Heart right ventricle (tissue), 16 donors: Measurements from ENCODE around the gene SDSL. TPM values are rescaled to one million over a fixed set of nuclear protein-coding genes. Genes with fewer than 3 reads are reported as not detected.

Source experiments
- ATAC-seq, 8 donors: fragments of 200-7000 bp; cut with Tn5 transposase; one replicate each; pipeline ENCODE4 v1.9.1; 2020; ENCODE audit warnings: mild to moderate bottlenecking in 8 of 8, moderate library complexity in 8 of 8, moderate number of reproducible peaks in 1 of 8
- DNase-seq, 2 donors: peaks; one replicate each; pipeline ENCODE4 v3.0.0-alpha.2; 2020
- H3K27ac ChIP-seq, 10 donors: fragments of 200-600 bp; sonication (generic) in 2 of 10; one replicate each; pipeline versions ENCODE4 v1.5.0 to v1.8.0; 2020 to 2022; ENCODE audit warnings: mild to moderate bottlenecking in 3 of 10
- H3K27me3 ChIP-seq, 7 donors: fragments of 200-600 bp; one replicate each; pipeline ENCODE4 v1.8.0; 2021 to 2022; ENCODE audit warnings: mild to moderate bottlenecking in 2 of 7
- H3K36me3 ChIP-seq, 9 donors: fragments of 200-600 bp; sonication (generic) in 1 of 9; one replicate each; pipeline versions ENCODE4 v1.5.0 to v1.8.0; 2020 to 2022; ENCODE audit warnings: mild to moderate bottlenecking in 2 of 9
- H3K4me1 ChIP-seq, 9 donors: fragments of 200-600 bp; sonication (generic) in 1 of 9; one replicate each; pipeline versions ENCODE4 v1.5.0 to v1.8.0; 2020 to 2022; ENCODE audit warnings: mild to moderate bottlenecking in 4 of 9
- H3K4me3 ChIP-seq, 10 donors: fragments of 200-600 bp; sonication (generic) in 2 of 10; one replicate each; pipeline versions ENCODE4 v1.5.0 to v1.8.0; 2020 to 2022; ENCODE audit warnings: mild to moderate bottlenecking in 7 of 10, moderate library complexity in 2 of 10
- H3K9me3 ChIP-seq, 11 donors: fragments of 200-600 bp in 10 of 11; sonication (generic) in 2 of 11; one replicate each; pipeline versions ENCODE4 v1.5.0 to v1.8.0; 2013 to 2022; ENCODE audit warnings: mild to moderate bottlenecking in 2 of 11, control low read depth in 1 of 11, moderate library complexity in 1 of 11
- WGBS, 2 donors: extraction: QIAGEN DNeasy Blood & Tissue Kit; methylation state at CpG; one replicate each; pipeline ENCODE4 v1.1.7; 2013; ENCODE audit warnings: inconsistent platforms in 1 of 2; 5-methylcytosine and 5-hydroxymethylcytosine counted together
- intact Hi-C, 10 donors: fragments of 100-400 bp; cut with DNase I; formaldehyde crosslinking; loops; one replicate each; pipeline versions ENCODE4 v1.11.1 to v1.14.2; 2022
- polyA plus RNA-seq, 2 donors: library from polyadenylated mRNA; stranded (reverse); fragments of 200-250 nt; gene quantifications; one replicate each; pipeline ENCODE4 v1.2.3, GENCODE V29; 2013
- total RNA-seq, 10 donors: library from RNA; stranded (reverse); fragmentation: NEBNext Ultra II Directional in 3 of 10; extraction: Animal tissue kit (Norgen Biotek cat#: 25700) in 3 of 10; gene quantifications; one replicate each; pipeline versions ENCODE4 v1.2.1 to v1.2.4, GENCODE V29; 2021 to 2023
- TF ChIP-seq, protein P1 (sequence below), 9 donors: fragments of 200-600 bp; sonication (generic) in 2 of 9; IDR thresholded peaks; one replicate each; pipeline versions ENCODE4 v1.5.0 to v1.8.0; 2021 to 2022; ENCODE audit warnings: antibody characterized with exemption in 9 of 9, mild to moderate bottlenecking in 5 of 9, moderate library complexity in 1 of 9
- donor health status: Arrhythmogenic right ventricular cardiomyopathy.
- donor health status: ischemic (EF 13 %, LVEDD 7.1; RV severe dilation, severe dysfunction).
- donor health status: healthy with polysubstance abuse.
- donor health status: DM: no; HTN: yes; CAD: no.
- donor health status: DM: no; HTN: no; CAD: no.
- donor health status: ischemic (EF 25% LVEDD 6.9; RV normal size, moderate dysfunction).
- donor health status: ischemic (EF 25% LVEDD 5.7; RV mildly dilated, moderate dysfunction).
- donor health status: healthy.
- donor health status: DM: yes; HTN: yes; CAD: no.
- donor health status: Ischemic cardiomyopathy.
- donor health status: ischemic (EF 35%, LVEDD 5.7; RV mildly dilated, moderate dysfunction).
- donor health status: nonischemic (EF 11% LVEDD 7.7; RV severe dilation, severe dysfunction).
- donor health status: DM: yes; HTN: yes; CAD: no.
- donor health status: PGD.
- donor health status: ischemic (EF 29% LVEDD 5.4; RV normal size, mild dysfunction).
- donor health status: nonischemic (EF 23%, LVEDD 6.1; RV moderate dilation, normal function).

Gene SDSL
- total and polyA plus RNA-seq, 12 donors: 2.0 to 23.4 (median 13.8) TPM

DNA sequence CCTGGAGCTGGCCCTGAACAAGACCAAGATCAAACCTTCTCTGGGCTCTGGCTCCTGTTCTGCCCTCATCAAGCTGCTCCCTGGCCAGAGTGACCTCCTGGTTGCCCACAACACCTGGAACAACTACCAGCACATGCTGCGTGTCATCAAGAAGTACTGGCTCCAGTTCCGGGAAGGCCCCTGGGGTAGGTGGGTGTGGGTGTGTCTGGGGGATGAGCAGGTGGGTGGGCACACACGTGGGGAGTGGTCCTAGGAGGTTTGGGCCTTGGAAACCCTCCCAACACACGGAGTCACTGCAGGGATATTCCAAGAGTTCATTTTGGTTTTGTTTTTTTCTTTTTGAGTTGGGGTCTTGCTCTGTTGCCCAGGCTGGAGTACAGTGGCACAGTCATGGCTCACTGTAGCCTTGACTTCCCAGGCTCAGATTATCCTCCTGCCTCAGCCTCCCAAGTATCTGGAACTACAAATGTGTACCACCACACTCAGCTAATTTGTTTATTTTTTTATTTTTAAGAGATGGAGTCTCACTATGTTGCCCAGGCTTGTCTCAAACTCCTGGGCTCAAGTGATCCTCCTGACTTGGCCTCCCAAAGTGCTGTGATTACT, 47.3 kb upstream of the SDSL start:
- Histone ChIP-seq H3K27ac (no peak overlapping the region), H3K27me3 (no peaks in the 10 kb centered on the region), H3K4me1 (no peaks in the 10 kb centered on the region), H3K36me3 (peaks cover 0 to 92% (median 42%) of the 10 kb centered on the region in 9 donors), H3K4me3 (no peak overlapping the region), H3K9me3 (peaks cover 0 to 8% (median 0%) of the 10 kb centered on the region in 11 donors)
- intact Hi-C loops: loop anchor here in 1 of 10 donors (5.0 kb wide), 1 partner anchor 73 kb away; no protein-coding TSS in a partner anchor
- ATAC-seq (no peak), DNase-seq (no peak)
- 91 to 94% methylated on average over 4 of the region's 4 CpGs for WGBS, 2 donors
- TF ChIP-seq, protein P1, sequence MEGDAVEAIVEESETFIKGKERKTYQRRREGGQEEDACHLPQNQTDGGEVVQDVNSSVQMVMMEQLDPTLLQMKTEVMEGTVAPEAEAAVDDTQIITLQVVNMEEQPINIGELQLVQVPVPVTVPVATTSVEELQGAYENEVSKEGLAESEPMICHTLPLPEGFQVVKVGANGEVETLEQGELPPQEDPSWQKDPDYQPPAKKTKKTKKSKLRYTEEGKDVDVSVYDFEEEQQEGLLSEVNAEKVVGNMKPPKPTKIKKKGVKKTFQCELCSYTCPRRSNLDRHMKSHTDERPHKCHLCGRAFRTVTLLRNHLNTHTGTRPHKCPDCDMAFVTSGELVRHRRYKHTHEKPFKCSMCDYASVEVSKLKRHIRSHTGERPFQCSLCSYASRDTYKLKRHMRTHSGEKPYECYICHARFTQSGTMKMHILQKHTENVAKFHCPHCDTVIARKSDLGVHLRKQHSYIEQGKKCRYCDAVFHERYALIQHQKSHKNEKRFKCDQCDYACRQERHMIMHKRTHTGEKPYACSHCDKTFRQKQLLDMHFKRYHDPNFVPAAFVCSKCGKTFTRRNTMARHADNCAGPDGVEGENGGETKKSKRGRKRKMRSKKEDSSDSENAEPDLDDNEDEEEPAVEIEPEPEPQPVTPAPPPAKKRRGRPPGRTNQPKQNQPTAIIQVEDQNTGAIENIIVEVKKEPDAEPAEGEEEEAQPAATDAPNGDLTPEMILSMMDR (IDR thresholded peaks at IDR 0.05): no peak

DNA sequence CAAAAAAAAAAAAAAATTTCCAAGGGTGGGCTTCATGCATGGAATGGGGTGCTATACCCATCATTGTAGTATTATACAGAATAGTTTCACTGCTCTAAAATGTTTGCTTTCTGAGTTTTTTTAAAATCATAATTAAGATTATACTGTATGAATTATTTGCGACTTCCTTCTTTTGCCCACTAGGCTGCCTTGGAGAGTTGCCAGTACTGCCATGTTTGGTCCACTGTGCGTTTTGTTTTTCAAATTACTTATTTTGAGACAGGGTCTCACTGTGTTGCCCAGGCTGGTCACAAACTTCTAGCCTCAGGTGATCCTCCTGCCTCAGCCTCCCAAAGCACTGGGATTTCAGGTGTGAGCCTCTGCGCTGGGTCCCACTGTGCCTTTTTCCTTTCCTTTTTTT, 43.9 kb upstream of the SDSL start:
- H3K9me3 ChIP-seq: peaks cover 0 to 8% (median 0%) of the 10 kb centered on the region in 11 donors
- intact Hi-C loops: loop anchor here in 1 of 10 donors (5.0 kb wide), 1 partner anchor 76 kb away; no protein-coding TSS in a partner anchor
- ATAC-seq (no peak), DNase-seq (no peak)
- TF ChIP-seq, protein P1 (IDR thresholded peaks at IDR 0.05): no peak
- no peaks in the 10 kb centered on the region for H3K27me3 ChIP-seq
- H3K4me3 ChIP-seq: no peak overlapping the region
- no peak overlapping the region for H3K27ac ChIP-seq
- no peaks in the 10 kb centered on the region for H3K4me1 ChIP-seq
- WGBS, 2 donors: 90 to 92% methylated on average over 3 of the region's 3 CpGs
- H3K36me3 ChIP-seq: peaks cover 0 to 95% (median 55%) of the 10 kb centered on the region in 9 donors

DNA sequence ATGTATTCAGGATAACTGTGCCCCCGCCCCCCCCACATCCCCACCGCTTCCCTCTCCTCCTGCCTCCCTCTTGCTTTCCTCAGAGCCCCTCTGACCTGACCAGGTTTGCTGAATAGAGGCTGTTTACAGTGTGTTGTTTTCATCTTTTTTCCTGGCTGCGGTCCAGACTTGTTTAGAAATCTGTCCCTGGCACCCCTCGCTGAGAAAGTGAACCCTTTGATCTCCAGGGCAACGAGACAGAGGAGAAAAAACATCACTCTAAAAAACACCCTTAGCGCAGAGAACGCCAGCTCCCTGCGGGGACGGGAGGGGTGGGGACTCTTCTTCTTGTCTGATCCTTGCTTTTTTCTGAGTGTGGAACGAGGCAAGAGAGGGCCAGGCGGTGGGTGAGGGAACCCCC, 41.0 kb upstream of the SDSL start:
- TF ChIP-seq, protein P1 (IDR thresholded peaks at IDR 0.05): no peak
- no peaks in the 10 kb centered on the region for H3K4me1 ChIP-seq
- H3K27me3 ChIP-seq: no peaks in the 10 kb centered on the region
- ATAC-seq (no peak), DNase-seq (no peak)
- intact Hi-C loops: no loop called here
- WGBS, 2 donors: 82% methylated on average over 11 of the region's 11 CpGs
- H3K36me3 ChIP-seq: peaks cover 0 to 95% (median 40%) of the 10 kb centered on the region in 9 donors
- no peaks in the 10 kb centered on the region for H3K9me3 ChIP-seq
- no peak overlapping the region for H3K4me3 ChIP-seq
- H3K27ac ChIP-seq: no peak overlapping the region

DNA sequence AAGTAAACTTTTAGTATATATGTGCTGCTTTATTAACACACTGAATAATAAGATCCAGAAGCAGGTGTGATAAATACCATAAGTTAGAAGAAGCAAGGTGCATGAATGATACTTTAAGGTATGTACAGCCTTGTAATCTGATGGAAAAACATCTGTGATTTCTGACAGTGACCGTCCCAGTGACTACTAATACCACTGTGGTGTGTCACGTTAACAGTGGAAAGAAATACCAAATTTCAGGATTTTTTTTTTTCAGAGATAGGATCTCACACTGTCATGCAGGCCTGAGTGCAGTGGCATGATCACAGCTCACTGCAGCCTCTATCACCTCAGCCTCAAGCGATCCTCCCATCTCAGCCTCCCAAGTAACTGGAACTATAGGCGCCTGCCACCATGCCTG, 40.0 kb upstream of the SDSL start:
- DNase-seq (no peak), ATAC-seq (no peak)
- Histone ChIP-seq H3K9me3 (no peaks in the 10 kb centered on the region), H3K27me3 (no peaks in the 10 kb centered on the region), H3K27ac (no peak overlapping the region), H3K4me3 (no peak overlapping the region), H3K4me1 (no peaks in the 10 kb centered on the region), H3K36me3 (peaks cover 0 to 95% (median 41%) of the 10 kb centered on the region in 9 donors)
- TF ChIP-seq, protein P1 (IDR thresholded peaks at IDR 0.05): no peak
- intact Hi-C loops: no loop called here
- WGBS, 2 donors: 93 to 95% methylated on average over 4 of the region's 4 CpGs
